ENCODE data around the gene GSTM1. TPM values are rescaled to one million over a fixed set of nuclear protein-coding genes. Genes with fewer than 3 reads are reported as not detected.

Gene GSTM1
- total and polyA plus RNA-seq, 2 donors (not counting 3 experiments of a cell fraction or from before 2014, with no cell fraction given) = 35.5 TPM; not detected in 1

GRCh38 chr1:109704173-109704572 is 16.6 kb downstream of the GSTM1 start:
- Histone ChIP-seq H2AFZ (ENCODE audit: low read depth, low read length) (no peak overlapping the region), H3K4me3 (replicated peaks in 1 of 3; ENCODE audit: insufficient read depth in 1 of 3, low read depth in 1 of 3, low read length in 3 of 3) (no peak overlapping the region), H3K27ac (ENCODE audit: insufficient read depth, low read depth, low read length) (no peak overlapping the region), H4K20me1 (replicated peaks; ENCODE audit: control insufficient read depth, extremely low read depth, insufficient read depth, low read length) (no peaks in the 10 kb centered on the region), H3K27me3 (ENCODE audit: control insufficient read depth in 2 of 2, insufficient read depth in 2 of 2, low read length in 2 of 2) (peaks cover 0 to 4% of the 10 kb centered on the region in 2 experiments), H3K9ac (replicated peaks; ENCODE audit: extremely low read depth, insufficient read depth, low read length) (no peak overlapping the region), H3K79me2 (ENCODE audit: control insufficient read depth, insufficient read depth, low read length) (no peaks in the 10 kb centered on the region), H3K9me1 (replicated peaks; ENCODE audit: control insufficient read depth, extremely low read depth, insufficient read depth, low read length) (no peaks in the 10 kb centered on the region), H3K9me3 (replicated peaks; ENCODE audit: control insufficient read depth, insufficient read depth, low read length) (no peaks in the 10 kb centered on the region), H3K36me3 (ENCODE audit: control insufficient read depth in 2 of 2, extremely low read depth in 1 of 2, insufficient read depth in 2 of 2, low read length in 2 of 2) (no peaks in the 10 kb centered on the region), H3K4me1 (ENCODE audit: control insufficient read depth, extremely low read depth, insufficient read depth, low read length) (no peaks in the 10 kb centered on the region), H3K4me2 (ENCODE audit: insufficient read depth, low read length) (no peak overlapping the region)
- ChIA-PET CTCF (interaction anchor here (0.6 to 2.0 kb wide), 5 partner anchors 12 to 158 kb away, joined by 3 to 9 read pairs (median 3); no protein-coding TSS in a partner anchor), POLR2A (no interaction called here)
- no peak for TF ChIP-seq POLR2AphosphoS5 (IDR thresholded peaks at IDR 0.05; ENCODE audit: insufficient read depth, low read depth, low read length)
- no peak for TF ChIP-seq GATA2 (IDR thresholded peaks at IDR 0.05; ENCODE audit: insufficient read depth, insufficient read length, low read depth, low read length)
- TF ChIP-seq POLR2A (IDR thresholded peaks at IDR 0.05; ENCODE audit: low read depth, low read length) = no peak
- no peak for TF ChIP-seq CTCF (IDR thresholded peaks at IDR 0.05; ENCODE audit: extremely low read depth in 1 of 2, insufficient read depth in 1 of 2, low read depth in 1 of 2, low read length in 2 of 2)
- TF ChIP-seq JUN (IDR thresholded peaks at IDR 0.05; ENCODE audit: borderline replicate concordance, insufficient read depth, insufficient read length, low read depth) = no peak
- TF ChIP-seq MYC (IDR thresholded peaks at IDR 0.05; ENCODE audit: low read depth, low read length) = no peak
- TF ChIP-seq FOS (IDR thresholded peaks at IDR 0.05; ENCODE audit: borderline replicate concordance, insufficient read depth, low read length) = no peak
- dilution Hi-C loops (cut with MboI; ENCODE audit: extremely low pct_ligation_motif_present, low sequenced_read_pairs) (no loop called here), intact Hi-C loops (cut with micrococcal nuclease) (no loop called here)
- FAIRE-seq = no peak
- peak; percentile 0 for DNase-seq (ENCODE audit: low read depth, low spot score)
- no TSS peak for BruUV-seq (replicated peaks)

Measured in endothelial cell of umbilical vein (primary cell).